A549 (cell line): Measurements from ENCODE around the gene IRF5. TPM values are rescaled to one million over a fixed set of nuclear protein-coding genes. Genes with fewer than 3 reads are reported as not detected.

ENCODE experiments used
- ATAC-seq, 2 experiments: fragments of 200-7000 bp in 1 of 2; fragments of >200 bp in 1 of 2; cut with Nextera tagmentation in 1 of 2; cut with Tn5 transposase in 1 of 2; 3 replicates each; pipeline versions ENCODE4 v1.8.0 to v1.9.1; 2018 to 2020; ENCODE audit warnings: mild to moderate bottlenecking in 1 of 2, moderate library complexity in 1 of 2
- CTCF ChIA-PET: fragments of 300-600 bp; sonication (Branson Sonifier 250); formaldehyde crosslinking; extraction: SDS; loops from one replicate; lab custom pipeline; 2021; ENCODE audit warnings: antibody characterized with exemption, inconsistent platforms; lab: Yijun Ruan, JAX
- POLR2A ChIA-PET: fragments of 350-600 bp; formaldehyde crosslinking; extraction: SDS; loops from one replicate; lab custom pipeline; 2021; ENCODE audit warnings: antibody characterized with exemption, inconsistent platforms; lab: Yijun Ruan, JAX
- DNase-seq, 2 experiments: peaks; one replicate each; pipeline versions ENCODE4 v3.0.0 to v3.0.0-alpha.2; 2011 to 2016; ENCODE audit warnings: low read depth in 1 of 2, low spot score in 1 of 2
- FAIRE-seq: peaks from 2 replicates; lab custom pipeline; 2011; peaks lifted over from hg19 to GRCh38; lab: Jason Lieb, UNC
- H3K27ac ChIP-seq, 2 experiments: fragments of >200 bp; sonication (Bioruptor Twin); formaldehyde crosslinking; 3 replicates each; pipeline ENCODE4 v1.5.1; 2016 to 2017
- H3K4me1 ChIP-seq: fragments of >200 bp; sonication (Bioruptor Twin); formaldehyde crosslinking; 3 replicates; pipeline ENCODE4 v1.6.1; 2016
- H3K4me2 ChIP-seq: fragments of >200 bp; sonication (Bioruptor Twin); formaldehyde crosslinking; 3 replicates; pipeline ENCODE4 v1.6.1; 2016
- H3K4me3 ChIP-seq: fragments of >200 bp; sonication (Bioruptor Twin); formaldehyde crosslinking; 3 replicates; pipeline ENCODE4 v1.5.1; 2016
- H3K9me3 ChIP-seq: fragments of >200 bp; sonication (Bioruptor Twin); formaldehyde crosslinking; 3 replicates; pipeline ENCODE4 v1.6.1; 2016
- ATOH8 ChIP-seq: fragments of 250-450 bp; sonication (Bioruptor Pico); IDR thresholded peaks from 2 replicates; pipeline ENCODE4 v1.5.0; 2020; ENCODE audit warnings: low read depth, mild to moderate bottlenecking, moderate library complexity
- BHLHE40 ChIP-seq: IDR thresholded peaks from 2 replicates; pipeline ENCODE4 v1.6.1; 2012; ENCODE audit warnings: low read depth, low read length, inconsistent platforms
- CEBPB ChIP-seq, 2 experiments: fragments of >200 bp in 1 of 2; sonication (Bioruptor Twin) in 1 of 2; formaldehyde crosslinking in 1 of 2; IDR thresholded peaks; 2 replicates each; pipeline ENCODE4 v1.6.1; 2012 to 2016
- CHD2 ChIP-seq: fragments of 150-350 bp; IDR thresholded peaks from 2 replicates; pipeline ENCODE4 v1.6.1; 2014; ENCODE audit warnings: low read length; ENCODE audit not compliant: partially characterized antibody
- EHF ChIP-seq: fragments of 250-450 bp; sonication (Bioruptor Pico); IDR thresholded peaks from 2 replicates; pipeline ENCODE4 v1.5.0; 2020; ENCODE audit warnings: mild to moderate bottlenecking
- EHMT2 ChIP-seq: fragments of 200-600 bp; sonication (generic); IDR thresholded peaks from 2 replicates; pipeline ENCODE4 v1.6.1; 2016; ENCODE audit warnings: antibody characterized with exemption, low read depth, mild to moderate bottlenecking, moderate library complexity
- ELK1 ChIP-seq: fragments of 150-350 bp; IDR thresholded peaks from 2 replicates; pipeline ENCODE4 v1.6.1; 2014; ENCODE audit warnings: low read depth, mild to moderate bottlenecking, low read length
- FOSL2 ChIP-seq, 2 experiments: fragments of 450-650 bp in 1 of 2; fragments of >200 bp in 1 of 2; sonication (Bioruptor Twin) in 1 of 2; formaldehyde crosslinking; IDR thresholded peaks; 2 replicates each; pipeline versions ENCODE4 v1.5.0 to v1.6.1; 2016 to 2020; ENCODE audit warnings: mild to moderate bottlenecking in 1 of 2, moderate library complexity in 1 of 2
- FOXS1 ChIP-seq: fragments of 250-450 bp; sonication (Bioruptor Pico); IDR thresholded peaks from 2 replicates; pipeline ENCODE4 v1.5.0; 2020; ENCODE audit warnings: mild to moderate bottlenecking, moderate library complexity
- HDAC2 ChIP-seq: fragments of 200-600 bp; sonication (generic); IDR thresholded peaks from 2 replicates; pipeline ENCODE4 v1.6.1; 2016
- HEYL ChIP-seq: fragments of 250-450 bp; sonication (Bioruptor Pico); IDR thresholded peaks from 2 replicates; pipeline ENCODE4 v1.8.0; 2021; ENCODE audit warnings: mild to moderate bottlenecking, moderate library complexity
- HMGXB4 ChIP-seq: fragments of 250-450 bp; sonication (Bioruptor Pico); IDR thresholded peaks from 2 replicates; pipeline ENCODE4 v1.5.0; 2021; ENCODE audit warnings: mild to moderate bottlenecking, moderate library complexity, borderline replicate concordance
- HOXA7 ChIP-seq: fragments of 250-450 bp; sonication (Bioruptor Pico); IDR thresholded peaks from 2 replicates; pipeline ENCODE4 v1.5.0; 2020; ENCODE audit warnings: mild to moderate bottlenecking, moderate library complexity
- HOXB13 ChIP-seq: fragments of 250-450 bp; sonication (Bioruptor Pico); IDR thresholded peaks from 2 replicates; pipeline ENCODE4 v1.5.0; 2020; ENCODE audit warnings: low read depth, mild to moderate bottlenecking, moderate library complexity
- HOXB5 ChIP-seq: fragments of 250-450 bp; sonication (Bioruptor Pico); IDR thresholded peaks from 2 replicates; pipeline ENCODE4 v1.5.0; 2020; ENCODE audit warnings: mild to moderate bottlenecking, moderate library complexity
- JUNB ChIP-seq: fragments of >200 bp; sonication (Bioruptor Twin); formaldehyde crosslinking; IDR thresholded peaks from 2 replicates; pipeline ENCODE4 v1.6.1; 2016
- KDM5A ChIP-seq: fragments of 200-600 bp; sonication (generic); IDR thresholded peaks from 2 replicates; pipeline ENCODE4 v1.6.1; 2016; ENCODE audit warnings: antibody characterized with exemption, mild to moderate bottlenecking
- MAX ChIP-seq: IDR thresholded peaks from 2 replicates; pipeline ENCODE4 v1.6.1; 2012
- NPAS2 ChIP-seq: fragments of 250-450 bp; sonication (Bioruptor Pico); IDR thresholded peaks from 2 replicates; pipeline ENCODE4 v1.8.0; 2022; ENCODE audit warnings: mild to moderate bottlenecking, moderate library complexity, borderline replicate concordance
- POLR2A ChIP-seq: IDR thresholded peaks from 2 replicates; pipeline ENCODE4 v1.6.1; 2012; ENCODE audit warnings: mild to moderate bottlenecking, low read length
- RCOR1 ChIP-seq: fragments of 150-350 bp; IDR thresholded peaks from 2 replicates; pipeline ENCODE4 v1.6.1; 2014; ENCODE audit warnings: antibody characterized with exemption, low read length, low read depth
- REST ChIP-seq: fragments of 200-600 bp; sonication (generic); IDR thresholded peaks from 2 replicates; pipeline ENCODE4 v1.6.1; 2016; ENCODE audit warnings: antibody characterized with exemption, mild to moderate bottlenecking, moderate library complexity
- RFX5 ChIP-seq: fragments of 450-650 bp; IDR thresholded peaks from 2 replicates; pipeline ENCODE4 v1.7.1; 2014; ENCODE audit warnings: antibody characterized with exemption, mild to moderate bottlenecking, moderate library complexity
- RNF2 ChIP-seq: fragments of 200-600 bp; sonication (generic); IDR thresholded peaks from 2 replicates; pipeline ENCODE4 v1.6.1; 2016; ENCODE audit warnings: low read depth, mild to moderate bottlenecking, antibody characterized with exemption, moderate library complexity, borderline replicate concordance
- SREBF2 ChIP-seq: fragments of 450-650 bp; IDR thresholded peaks from 2 replicates; pipeline ENCODE4 v1.6.1; 2014; ENCODE audit warnings: mild to moderate bottlenecking, moderate library complexity
- ZFP36 ChIP-seq: fragments of 450-650 bp; IDR thresholded peaks from 2 replicates; pipeline ENCODE4 v1.6.1; 2014; ENCODE audit warnings: borderline replicate concordance; ENCODE audit not compliant: partially characterized antibody
- WGBS: methylation state at CpG from one replicate; pipeline ENCODE4 v1.1.6; 2017; ENCODE audit errors: missing lambda C conversion rate; 5-methylcytosine and 5-hydroxymethylcytosine counted together
- polyA plus RNA-seq, 4 experiments: library from polyadenylated mRNA; depleted of rRNA in 3 of 4; stranded (reverse); fragments of >200 nt; fragmentation: RNase III in 1 of 4; extraction: RNeasy Plus Mini Kit Qiagen cat#74134 plus additional on column Dnase treatment in 1 of 4; gene quantifications; 2 replicates in 3 of 4; 3 replicates in 1 of 4; pipeline ENCODE4 v1.2.3, GENCODE V29; 2011 to 2017

The IRF5 gene
- polyA plus RNA-seq, 2 of the 4 experiments (the other 2 are of a cell fraction), result 5.5 to 8.7 TPM

- CTCF ChIA-PET, result no interaction called here
- Histone ChIP-seq H3K9me3 (no peaks in the 10 kb centered on the region), H3K4me1 (no peaks in the 10 kb centered on the region), H3K27ac (no peak overlapping the region), H3K4me3 (no peak overlapping the region), H3K4me2 (no peak overlapping the region)
- DNase-seq, result no peak
- 100% methylated on average over 1 of the region's 1 CpG for whole genome bisulfite sequencing
- ATAC-seq, result no peak
- POLR2A ChIA-PET, result no interaction called here
- TF ChIP-seq CEBPB (IDR thresholded peaks at IDR 0.05) (no peak), HDAC2 (no peak), RFX5 (no peak), REST (no peak), SREBF2 (no peak), HOXA7 (CRISPR knock-in tag) (no peak), HOXB5 (CRISPR knock-in tag) (no peak), POLR2A (no peak), HOXB13 (CRISPR knock-in tag) (no peak), NPAS2 (CRISPR knock-in tag) (no peak), BHLHE40 (no peak), ELK1 (no peak), ZFP36 (no peak)
- no peak for FAIRE-seq
These were observed 30.9 kb downstream of the IRF5 start for GRCh38 chr7:128968624-128969023.

GRCh38 chr7:128974241-128974934 lies 36.7 kb downstream of the IRF5 start:
- Histone ChIP-seq H3K4me2 (no peak overlapping the region), H3K4me1 (0 out of 3 replicates have a peak, but pooled peaks cover 7% of the 10 kb centered on the region), H3K27ac (no peak overlapping the region), H3K4me3 (no peak overlapping the region), H3K9me3 (no peaks in the 10 kb centered on the region)
- DNase-seq, result peak in 1 of 2 experiments; percentile 22
- peak; percentile 54; a peak in 3 of 6 replicates for ATAC-seq
- ChIA-PET CTCF (interaction anchor here (0.9 to 2.1 kb wide), 2 partner anchors 24 to 117 kb away, joined by 4 to 6 read pairs; no protein-coding TSS in a partner anchor), POLR2A (no interaction called here)
- no peak for TF ChIP-seq EHF (CRISPR knock-in tag)
- no peak for TF ChIP-seq HEYL (CRISPR knock-in tag)
- no peak for TF ChIP-seq HMGXB4
- TF ChIP-seq RCOR1, result no peak
- TF ChIP-seq KDM5A, result no peak
- no peak for TF ChIP-seq EHMT2
- no peak for TF ChIP-seq FOSL2 (IDR thresholded peaks at IDR 0.05)
- TF ChIP-seq FOSL2 (CRISPR knock-in tag; IDR thresholded peaks at IDR 0.05), result no peak
- TF ChIP-seq HOXA7 (CRISPR knock-in tag), result no peak
- TF ChIP-seq ATOH8 (CRISPR knock-in tag), result no peak
- TF ChIP-seq RNF2, result no peak
- no peak for TF ChIP-seq CHD2
- TF ChIP-seq JUNB, result no peak
- no peak for TF ChIP-seq FOXS1
- no peak for TF ChIP-seq HOXB5 (CRISPR knock-in tag)
- TF ChIP-seq MAX, result no peak
- no peak for FAIRE-seq
- 87% methylated on average over 7 of the region's 7 CpGs for WGBS
